GM06990 (cell line): Measurements from ENCODE around the gene KSR2.

Experiments used
- DNase-seq: peaks from one replicate; pipeline ENCODE4 v3.0.0-alpha.2; 2011; ENCODE audit not compliant: insufficient read length; ENCODE audit errors: extremely low read depth
- H3K27me3 ChIP-seq: replicated peaks from 2 replicates; pipeline ENCODE4 v1.6.0; 2011; ENCODE audit warnings: low read length; ENCODE audit not compliant: control insufficient read depth, insufficient read depth
- H3K36me3 ChIP-seq: 2 replicates; pipeline ENCODE4 v1.5.1; 2011; ENCODE audit warnings: low read length; ENCODE audit not compliant: control insufficient read depth, insufficient read depth
- H3K4me3 ChIP-seq: replicated peaks from 2 replicates; pipeline ENCODE4 v1.5.1; 2011; ENCODE audit warnings: low read depth, mild to moderate bottlenecking, control low read depth, low read length
- TF ChIP-seq, protein P1 (sequence below): IDR thresholded peaks from 2 replicates; pipeline ENCODE4 v1.5.1; 2011; ENCODE audit warnings: low read length, control low read depth, mild to moderate bottlenecking, inconsistent platforms; ENCODE audit not compliant: insufficient read depth, poor library complexity, severe bottlenecking

The KSR2 gene

DNA sequence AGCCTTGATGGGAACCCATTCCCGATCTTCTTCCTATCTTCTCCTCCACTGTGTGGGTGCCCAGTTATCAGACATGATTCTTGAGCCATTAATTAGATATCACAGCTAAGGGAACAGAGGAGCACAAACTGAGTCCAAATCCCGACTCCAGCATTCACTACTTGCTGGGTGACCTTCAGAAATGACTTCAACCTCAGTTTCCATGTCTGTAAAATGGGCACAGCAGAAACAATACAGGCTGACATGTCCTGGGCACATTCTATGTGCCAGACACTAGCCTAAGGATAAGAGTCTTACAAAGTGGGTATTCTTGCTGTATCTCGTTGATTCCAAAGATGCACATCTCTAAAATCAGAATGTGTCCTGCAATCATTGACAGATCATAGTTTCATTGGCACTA lies 478.7 kb downstream of the KSR2 start:
- TF ChIP-seq, protein P1, sequence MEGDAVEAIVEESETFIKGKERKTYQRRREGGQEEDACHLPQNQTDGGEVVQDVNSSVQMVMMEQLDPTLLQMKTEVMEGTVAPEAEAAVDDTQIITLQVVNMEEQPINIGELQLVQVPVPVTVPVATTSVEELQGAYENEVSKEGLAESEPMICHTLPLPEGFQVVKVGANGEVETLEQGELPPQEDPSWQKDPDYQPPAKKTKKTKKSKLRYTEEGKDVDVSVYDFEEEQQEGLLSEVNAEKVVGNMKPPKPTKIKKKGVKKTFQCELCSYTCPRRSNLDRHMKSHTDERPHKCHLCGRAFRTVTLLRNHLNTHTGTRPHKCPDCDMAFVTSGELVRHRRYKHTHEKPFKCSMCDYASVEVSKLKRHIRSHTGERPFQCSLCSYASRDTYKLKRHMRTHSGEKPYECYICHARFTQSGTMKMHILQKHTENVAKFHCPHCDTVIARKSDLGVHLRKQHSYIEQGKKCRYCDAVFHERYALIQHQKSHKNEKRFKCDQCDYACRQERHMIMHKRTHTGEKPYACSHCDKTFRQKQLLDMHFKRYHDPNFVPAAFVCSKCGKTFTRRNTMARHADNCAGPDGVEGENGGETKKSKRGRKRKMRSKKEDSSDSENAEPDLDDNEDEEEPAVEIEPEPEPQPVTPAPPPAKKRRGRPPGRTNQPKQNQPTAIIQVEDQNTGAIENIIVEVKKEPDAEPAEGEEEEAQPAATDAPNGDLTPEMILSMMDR = no peak
- DNase-seq = no peak
- Histone ChIP-seq H3K36me3 (no peaks in the 10 kb centered on the region), H3K4me3 (no peak overlapping the region), H3K27me3 (no peaks in the 10 kb centered on the region)

DNA sequence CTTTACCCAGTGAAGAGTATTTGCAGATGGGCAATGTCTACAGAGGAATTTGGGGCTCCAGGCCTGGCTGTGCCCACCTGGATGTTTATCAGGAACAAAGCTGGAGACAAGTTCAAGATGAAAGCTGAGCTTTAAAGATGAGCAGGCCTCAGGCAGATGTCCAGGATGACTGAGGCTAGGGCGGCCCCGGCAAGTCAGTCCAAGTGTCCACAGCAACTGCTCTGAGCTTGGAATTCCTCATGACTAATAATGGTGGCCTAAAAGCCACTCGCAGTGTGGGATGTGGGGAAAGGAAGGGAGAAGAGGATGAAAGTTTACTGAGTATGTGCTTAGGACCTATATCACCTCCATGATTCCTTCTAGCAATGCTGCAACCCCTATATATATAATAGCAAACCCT lies 479.1 kb downstream of the KSR2 start:
- H3K27me3 ChIP-seq = no peaks in the 10 kb centered on the region
- DNase-seq = no peak
- H3K36me3 ChIP-seq = no peaks in the 10 kb centered on the region
- H3K4me3 ChIP-seq = no peak overlapping the region
- TF ChIP-seq, protein P1 = no peak

DNA sequence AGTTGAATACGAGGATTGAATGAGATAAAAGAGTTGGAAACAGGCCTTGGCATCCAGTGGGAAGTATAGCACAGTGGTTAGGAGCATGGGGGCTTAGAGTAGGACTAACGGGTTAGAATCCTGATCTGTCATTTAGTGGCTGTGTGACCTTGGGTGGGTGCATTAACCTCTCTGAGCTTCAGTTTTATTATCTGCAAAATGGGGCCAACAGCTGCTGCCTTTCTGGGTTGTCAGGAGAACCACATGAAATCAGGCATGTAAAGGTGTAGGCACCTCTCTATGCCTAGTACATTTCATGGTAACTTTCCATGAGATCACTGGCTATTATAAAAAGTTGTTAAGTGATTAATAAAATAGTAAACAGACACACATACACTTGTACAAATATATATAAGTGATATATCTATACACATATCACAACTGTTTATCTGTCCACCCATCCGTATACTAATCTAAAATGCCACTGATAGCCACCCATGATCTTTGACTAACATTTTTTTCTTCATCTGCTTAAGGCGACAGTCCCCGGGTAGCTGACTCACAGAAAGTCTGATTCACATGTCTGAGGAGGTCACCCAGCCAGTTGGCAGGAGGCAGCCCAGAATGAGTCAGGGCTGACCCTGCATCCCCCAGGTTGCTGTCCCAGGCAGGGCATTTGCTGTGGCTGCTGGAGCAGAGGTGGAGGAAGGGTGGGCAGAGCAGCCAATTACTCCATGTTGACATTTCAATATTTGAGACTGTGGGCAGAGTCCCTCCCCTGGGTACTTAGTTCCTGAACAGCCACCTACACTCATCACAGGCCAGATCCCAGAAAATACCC lies 481.7 kb downstream of the KSR2 start:
- DNase-seq = no peak
- Histone ChIP-seq H3K27me3 (no peaks in the 10 kb centered on the region), H3K4me3 (no peak overlapping the region), H3K36me3 (no peaks in the 10 kb centered on the region)
- TF ChIP-seq, protein P1 = no peak

DNA sequence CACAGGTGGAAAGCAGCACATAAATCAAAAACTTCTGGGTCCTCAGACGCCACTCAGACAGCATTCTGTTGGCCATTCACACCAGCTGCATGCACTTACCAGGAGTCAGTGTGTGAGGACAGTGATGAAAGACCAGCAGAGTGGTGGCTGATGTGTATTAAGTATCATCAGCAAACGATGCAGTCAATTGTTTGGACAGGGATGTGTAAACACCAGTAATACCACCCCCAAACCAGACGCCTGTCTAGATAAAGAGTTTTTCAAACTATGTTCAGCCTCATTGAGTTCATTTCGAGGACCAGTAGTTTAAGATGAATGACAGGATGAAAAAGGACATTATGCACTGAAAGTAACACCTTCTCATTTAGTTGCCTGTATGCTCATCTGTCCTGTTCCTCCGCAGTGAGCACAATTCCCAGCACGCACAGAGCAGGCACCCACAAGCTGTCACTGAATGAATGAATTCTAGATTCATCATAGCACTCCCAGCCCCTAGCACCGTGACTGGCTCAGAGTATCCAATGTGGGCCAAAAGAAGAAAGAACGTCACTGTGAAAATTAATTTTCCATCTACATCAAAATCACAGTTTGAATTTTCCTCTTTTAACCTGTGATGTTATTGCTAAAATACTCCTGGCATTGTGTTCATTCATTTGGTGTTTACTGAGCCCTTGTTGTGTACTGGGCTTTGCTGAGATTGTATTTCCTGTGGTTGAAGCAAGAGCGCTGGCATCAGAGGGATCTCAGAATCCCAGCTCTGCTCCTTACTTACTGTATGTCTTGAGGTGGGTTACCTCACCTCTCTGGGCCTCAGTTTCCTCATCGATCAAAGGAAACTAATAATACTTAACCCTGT lies 482.6 kb downstream of the KSR2 start:
- no peaks in the 10 kb centered on the region for H3K36me3 ChIP-seq
- H3K4me3 ChIP-seq = no peak overlapping the region
- H3K27me3 ChIP-seq = no peaks in the 10 kb centered on the region
- DNase-seq = no peak
- TF ChIP-seq, protein P1 = no peak

DNA sequence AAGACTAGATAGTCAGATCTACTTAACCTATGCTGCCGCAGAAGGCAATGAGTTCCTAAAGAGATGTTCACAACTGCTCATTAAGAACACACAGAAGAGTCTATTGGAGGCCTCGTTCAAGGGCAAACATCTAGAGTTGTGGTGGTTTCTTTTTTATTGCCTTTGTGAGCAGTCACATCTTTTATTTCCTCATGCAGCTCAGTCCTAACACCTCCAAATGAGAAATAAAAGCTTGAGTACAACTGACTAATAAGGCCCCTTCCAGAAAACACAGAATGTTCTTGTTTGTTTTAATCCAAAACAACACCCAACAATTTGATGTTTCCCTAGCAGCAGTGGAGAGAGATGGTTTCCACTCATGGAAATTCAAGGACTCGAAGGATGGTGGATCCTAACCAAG lies 483.9 kb downstream of the KSR2 start:
- TF ChIP-seq, protein P1 = no peak
- no peak for DNase-seq
- Histone ChIP-seq H3K36me3 (no peaks in the 10 kb centered on the region), H3K27me3 (no peaks in the 10 kb centered on the region), H3K4me3 (no peak overlapping the region)
